IPS-18a (cell line): ENCODE data around the gene PCOLCE2.

Experiments used
- H3K27ac ChIP-seq: one replicate; pipeline ENCODE4 v1.5.1; 2013; ENCODE audit warnings: low read length
- H3K27me3 ChIP-seq: one replicate; pipeline ENCODE4 v1.6.1; 2013; ENCODE audit warnings: mild to moderate bottlenecking, low read length; ENCODE audit not compliant: control insufficient read depth, insufficient read depth
- H3K36me3 ChIP-seq: one replicate; pipeline ENCODE4 v1.6.1; 2013; ENCODE audit warnings: low read depth, low read length; ENCODE audit not compliant: control insufficient read depth
- H3K4me1 ChIP-seq: one replicate; pipeline ENCODE4 v1.6.1; 2013; ENCODE audit warnings: low read depth, low read length; ENCODE audit not compliant: control insufficient read depth
- H3K4me3 ChIP-seq: one replicate; pipeline ENCODE4 v1.5.1; 2013; ENCODE audit warnings: low read length
- H3K9ac ChIP-seq: one replicate; pipeline ENCODE4 v1.6.1; 2013; ENCODE audit warnings: mild to moderate bottlenecking, low read length, moderate library complexity
- H3K9me3 ChIP-seq: one replicate; pipeline ENCODE4 v1.6.1; 2013; ENCODE audit warnings: low read depth, low read length; ENCODE audit not compliant: control insufficient read depth

The PCOLCE2 gene

GRCh38 chr3:142858043-142858442 lies 30.8 kb downstream of the PCOLCE2 start:
- H3K9me3 ChIP-seq = no peaks in the 10 kb centered on the region
- H3K9ac ChIP-seq = no peak overlapping the region
- peaks cover 36% of the 10 kb centered on the region for H3K4me1 ChIP-seq
- H3K27ac ChIP-seq = no peak overlapping the region
- H3K4me3 ChIP-seq = no peak overlapping the region
- H3K27me3 ChIP-seq = no peaks in the 10 kb centered on the region
- H3K36me3 ChIP-seq = no peaks in the 10 kb centered on the region

DNA sequence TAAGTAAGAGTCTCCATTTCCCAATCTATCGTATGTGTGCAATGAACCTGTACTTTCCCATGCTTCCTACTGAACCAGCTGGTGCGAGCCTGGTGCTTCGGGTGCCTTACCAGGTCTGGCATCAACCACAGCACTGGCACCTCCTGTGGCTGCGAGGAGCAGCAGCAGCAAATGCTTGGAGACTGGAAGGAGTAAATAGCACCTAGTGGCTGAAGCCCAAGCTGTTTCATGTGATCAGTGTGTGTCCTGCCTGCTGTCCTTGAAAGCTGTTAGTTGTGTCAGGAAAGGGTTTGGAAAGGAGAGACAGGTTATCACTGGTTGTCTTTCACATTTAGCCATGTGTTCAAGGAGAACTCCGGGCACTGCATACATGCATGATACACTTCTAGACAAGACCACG lies 31.8 kb downstream of the PCOLCE2 start:
- no peak overlapping the region for H3K27ac ChIP-seq
- peaks cover 30% of the 10 kb centered on the region for H3K4me1 ChIP-seq
- H3K4me3 ChIP-seq = no peak overlapping the region
- H3K36me3 ChIP-seq = no peaks in the 10 kb centered on the region
- no peaks in the 10 kb centered on the region for H3K9me3 ChIP-seq
- H3K27me3 ChIP-seq = no peaks in the 10 kb centered on the region
- H3K9ac ChIP-seq = no peak overlapping the region

GRCh38 chr3:142853270-142854168 lies 35.4 kb downstream of the PCOLCE2 start:
- no peaks in the 10 kb centered on the region for H3K36me3 ChIP-seq
- peaks cover 17% of the 10 kb centered on the region for H3K4me1 ChIP-seq
- H3K27ac ChIP-seq = no peak overlapping the region
- H3K9ac ChIP-seq = no peak overlapping the region
- H3K4me3 ChIP-seq = no peak overlapping the region
- H3K27me3 ChIP-seq = no peaks in the 10 kb centered on the region
- H3K9me3 ChIP-seq = no peaks in the 10 kb centered on the region

GRCh38 chr3:142852009-142852408 lies 36.9 kb downstream of the PCOLCE2 start:
- Histone ChIP-seq H3K4me1 (peaks cover 14% of the 10 kb centered on the region), H3K9ac (no peak overlapping the region), H3K9me3 (no peaks in the 10 kb centered on the region), H3K36me3 (no peaks in the 10 kb centered on the region), H3K4me3 (no peak overlapping the region), H3K27me3 (no peaks in the 10 kb centered on the region), H3K27ac (no peak overlapping the region)

DNA sequence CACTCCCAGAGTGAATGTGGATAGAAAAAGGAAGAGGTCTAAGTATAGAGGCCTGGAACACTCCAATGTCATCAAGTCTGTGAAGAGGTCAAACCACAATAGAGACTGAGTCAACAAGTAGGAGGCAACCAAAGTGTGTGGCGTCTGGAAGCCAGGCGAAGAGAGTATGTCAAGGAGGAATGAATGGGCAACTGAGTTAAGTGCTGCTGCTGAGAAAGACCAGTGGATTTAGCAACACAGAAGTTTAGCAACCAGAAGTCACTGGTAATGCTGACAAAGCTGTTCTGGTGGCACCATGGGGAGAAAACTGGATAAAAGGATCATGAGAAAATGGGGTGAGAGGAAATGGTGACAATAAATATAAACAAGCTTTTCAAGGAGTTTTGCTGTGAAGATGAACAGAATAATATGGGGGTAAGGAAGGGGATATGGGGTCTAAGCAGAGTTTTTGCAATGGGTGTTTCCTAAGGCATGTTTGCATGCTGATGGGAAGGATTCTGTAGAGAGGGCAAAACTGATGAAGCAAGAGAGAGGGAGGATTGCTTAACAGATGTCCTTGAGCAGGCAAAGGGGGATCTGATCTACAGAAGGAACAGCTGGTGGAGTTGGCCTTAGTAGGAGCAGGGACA lies 38.4 kb downstream of the PCOLCE2 start:
- Histone ChIP-seq H3K27me3 (no peaks in the 10 kb centered on the region), H3K4me1 (peaks cover 10% of the 10 kb centered on the region), H3K27ac (no peak overlapping the region), H3K9ac (no peak overlapping the region), H3K36me3 (no peaks in the 10 kb centered on the region), H3K9me3 (no peaks in the 10 kb centered on the region), H3K4me3 (no peak overlapping the region)

- Histone ChIP-seq H3K9ac (no peak overlapping the region), H3K4me3 (no peak overlapping the region), H3K27ac (no peak overlapping the region), H3K9me3 (no peaks in the 10 kb centered on the region), H3K4me1 (peaks cover 10% of the 10 kb centered on the region), H3K27me3 (no peaks in the 10 kb centered on the region), H3K36me3 (no peaks in the 10 kb centered on the region)
These were observed 39.7 kb downstream of the PCOLCE2 start for GRCh38 chr3:142849148-142849547.

GRCh38 chr3:142846779-142847577 lies 41.9 kb downstream of the PCOLCE2 start:
- Histone ChIP-seq H3K4me3 (no peak overlapping the region), H3K36me3 (no peaks in the 10 kb centered on the region), H3K9ac (no peak overlapping the region), H3K4me1 (peaks cover 4% of the 10 kb centered on the region), H3K27ac (no peak overlapping the region), H3K9me3 (no peaks in the 10 kb centered on the region), H3K27me3 (no peaks in the 10 kb centered on the region)

- Histone ChIP-seq H3K36me3 (no peaks in the 10 kb centered on the region), H3K4me1 (peaks cover 4% of the 10 kb centered on the region), H3K9me3 (no peaks in the 10 kb centered on the region), H3K9ac (no peak overlapping the region), H3K27ac (no peak overlapping the region), H3K4me3 (no peak overlapping the region), H3K27me3 (no peaks in the 10 kb centered on the region)
These were observed 44.4 kb downstream of the PCOLCE2 start for GRCh38 chr3:142844339-142844977.

DNA sequence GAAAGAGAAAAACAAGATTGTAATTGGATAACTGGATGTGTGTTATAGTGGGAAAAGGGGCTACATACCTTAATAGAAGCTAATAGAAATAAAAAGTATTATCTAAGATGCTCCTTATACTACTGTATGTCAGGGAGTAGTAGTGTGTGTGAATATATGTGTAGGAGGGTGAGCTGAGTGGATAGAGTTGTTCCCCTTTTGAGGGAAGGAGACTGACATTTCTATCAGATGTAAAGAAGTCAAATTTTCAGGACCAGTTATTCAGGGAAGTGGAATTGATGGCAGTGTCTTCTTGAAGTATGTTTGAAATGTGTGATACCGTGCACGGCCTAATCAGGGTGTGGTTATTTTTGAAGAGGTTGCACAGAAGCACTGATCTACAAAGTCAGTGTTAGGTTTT lies 49.1 kb downstream of the PCOLCE2 start:
- H3K27me3 ChIP-seq = no peaks in the 10 kb centered on the region
- H3K4me3 ChIP-seq = no peak overlapping the region
- H3K9me3 ChIP-seq = no peaks in the 10 kb centered on the region
- H3K36me3 ChIP-seq = no peaks in the 10 kb centered on the region
- no peak overlapping the region for H3K27ac ChIP-seq
- H3K4me1 ChIP-seq = peaks cover 4% of the 10 kb centered on the region
- no peak overlapping the region for H3K9ac ChIP-seq

GRCh38 chr3:142837526-142837925 lies 51.4 kb downstream of the PCOLCE2 start:
- H3K4me1 ChIP-seq = no peaks in the 10 kb centered on the region
- no peaks in the 10 kb centered on the region for H3K9me3 ChIP-seq
- no peak overlapping the region for H3K9ac ChIP-seq
- H3K4me3 ChIP-seq = no peak overlapping the region
- H3K36me3 ChIP-seq = no peaks in the 10 kb centered on the region
- no peaks in the 10 kb centered on the region for H3K27me3 ChIP-seq
- no peak overlapping the region for H3K27ac ChIP-seq

DNA sequence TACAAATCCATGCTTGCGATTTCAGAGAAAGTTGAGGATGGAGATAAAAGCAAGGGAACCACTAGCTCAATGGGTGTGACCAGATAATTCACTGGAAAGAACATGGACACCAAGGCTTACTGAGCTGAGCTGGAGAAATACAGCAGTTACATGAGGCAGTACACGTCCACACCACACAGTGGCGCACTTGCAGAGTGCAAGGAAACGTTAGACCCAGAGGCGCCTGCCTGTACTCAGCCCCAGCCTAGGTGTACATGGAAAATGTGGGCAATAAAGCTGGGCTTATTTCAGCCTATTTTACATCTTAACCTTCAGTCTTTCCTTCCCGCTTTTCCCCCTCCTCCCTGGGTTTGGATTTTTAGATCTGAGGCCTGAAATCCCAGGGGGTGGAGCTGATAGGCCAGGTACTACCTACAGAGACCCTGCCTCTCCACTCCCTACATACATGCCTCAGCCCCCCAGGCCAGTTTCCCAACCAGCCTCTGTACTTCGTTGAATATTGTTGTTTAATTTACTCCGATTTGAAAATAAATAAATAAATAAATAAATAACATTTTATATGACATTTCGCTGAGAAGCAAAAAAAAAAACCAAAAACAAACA lies 60.1 kb downstream of the PCOLCE2 start:
- H3K4me3 ChIP-seq = no peak overlapping the region
- H3K9ac ChIP-seq = no peak overlapping the region
- H3K27me3 ChIP-seq = no peaks in the 10 kb centered on the region
- no peaks in the 10 kb centered on the region for H3K36me3 ChIP-seq
- H3K27ac ChIP-seq = no peak overlapping the region
- no peaks in the 10 kb centered on the region for H3K9me3 ChIP-seq
- no peaks in the 10 kb centered on the region for H3K4me1 ChIP-seq
